CD4-positive, alpha-beta T cell treated with Interleukin-4 for 4 hours (primary cell): ENCODE results near the gene MTMR4.
"Not testable (repeated sequence)": the region's sequence is repeated elsewhere in the genome, so short reads cannot be mapped to it uniquely, and the experiment has no call there.

ENCODE experiments used
- DNase-seq: peaks from one replicate; pipeline ENCODE4 v3.0.0-alpha.2; 2020

The MTMR4 gene

DNA sequence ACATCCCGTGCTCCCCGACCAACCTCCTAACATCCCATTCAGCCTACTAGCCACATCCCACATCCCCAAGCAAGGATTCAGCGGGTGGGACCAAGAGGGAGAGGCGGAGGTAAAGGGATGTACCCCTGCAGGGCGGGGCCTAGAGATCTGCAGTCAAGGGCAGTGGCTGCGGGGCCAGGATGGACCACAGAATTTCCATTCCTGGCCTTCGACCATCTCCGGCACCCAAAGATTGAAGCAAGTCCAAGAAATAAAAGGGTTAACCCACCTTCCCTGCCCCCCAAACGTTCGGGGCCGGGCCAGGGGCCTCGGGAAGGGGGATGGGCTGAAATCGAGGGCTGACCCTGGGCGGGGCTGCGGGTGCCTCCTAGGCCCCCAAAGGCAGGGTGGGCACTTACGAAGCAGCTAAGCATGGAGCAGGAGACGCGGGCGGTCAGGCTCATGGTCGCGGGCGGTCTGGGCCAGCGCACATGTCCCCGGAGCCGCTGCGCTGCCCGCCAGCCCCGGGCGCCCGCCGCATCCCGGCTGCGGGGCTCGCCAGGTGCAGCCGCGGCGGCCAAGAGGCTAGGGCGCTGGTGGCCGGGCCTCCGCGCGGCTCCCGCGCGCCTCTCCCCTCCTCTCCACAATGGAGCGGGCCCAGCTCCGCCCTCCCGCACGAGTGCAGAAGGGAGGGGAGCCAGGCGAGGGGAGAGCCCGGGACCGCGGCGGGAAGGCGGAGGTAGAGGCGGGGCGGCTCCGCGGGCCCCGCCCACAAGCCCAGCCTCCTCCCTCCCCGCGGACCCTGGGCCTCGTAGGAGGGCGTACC, at the start of gene MTMR4:
MTMR4 (minus strand) TSS at position 674 of the 805 bp plus-strand sequence; CDS start at position 443, 231 bp downstream.
- DNase-seq, result peak; percentile 59

- no peak for DNase-seq
Observed at GRCh38 chr17:58560511-58560910, 46.1 kb upstream of the MTMR4 start.

DNA sequence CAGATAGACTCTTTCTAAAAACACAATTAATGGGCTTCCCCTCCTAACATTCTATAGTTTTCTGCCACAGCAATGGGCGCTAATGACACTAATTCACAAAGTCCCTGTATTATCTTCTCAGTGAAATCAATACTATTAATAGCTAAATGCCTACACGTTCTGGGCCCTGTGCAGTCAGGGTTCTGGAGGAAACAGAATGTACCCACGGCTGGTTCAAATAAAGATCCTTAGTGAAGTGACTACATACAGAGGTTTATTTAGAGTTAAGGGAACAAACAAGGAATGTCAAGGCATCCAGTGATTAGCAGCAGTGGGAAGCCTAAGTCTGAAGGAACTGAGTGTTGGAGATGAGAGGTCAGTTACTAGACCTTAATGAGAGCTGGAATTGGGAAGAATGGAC, 43.5 kb upstream of the MTMR4 start:
- DNase-seq, result no peak

- no peak for DNase-seq
Observed at GRCh38 chr17:58556833-58557250, 42.4 kb upstream of the MTMR4 start.

DNA sequence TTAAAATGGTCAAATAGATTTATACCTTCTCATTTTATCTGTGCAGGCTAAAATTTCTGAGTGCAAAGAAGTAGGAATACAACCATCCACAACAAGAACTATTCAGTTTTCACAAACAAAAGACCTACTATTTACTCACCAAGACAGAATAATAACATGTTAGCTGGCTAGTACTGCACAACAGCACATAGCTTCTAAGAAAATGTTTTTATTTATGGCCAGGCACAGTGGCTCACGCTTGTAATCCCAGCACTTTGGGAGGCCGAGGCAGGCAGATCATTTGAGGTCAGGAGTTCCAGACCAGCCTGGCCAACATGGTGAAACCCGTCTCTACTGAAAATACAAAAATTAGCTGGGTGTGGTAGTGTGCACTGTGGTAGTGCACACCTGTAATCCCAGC, 40.7 kb upstream of the MTMR4 start:
- DNase-seq, result not testable (repeated sequence)

- no peak for DNase-seq
Observed at GRCh38 chr17:58541249-58541648, 26.8 kb upstream of the MTMR4 start.

DNA sequence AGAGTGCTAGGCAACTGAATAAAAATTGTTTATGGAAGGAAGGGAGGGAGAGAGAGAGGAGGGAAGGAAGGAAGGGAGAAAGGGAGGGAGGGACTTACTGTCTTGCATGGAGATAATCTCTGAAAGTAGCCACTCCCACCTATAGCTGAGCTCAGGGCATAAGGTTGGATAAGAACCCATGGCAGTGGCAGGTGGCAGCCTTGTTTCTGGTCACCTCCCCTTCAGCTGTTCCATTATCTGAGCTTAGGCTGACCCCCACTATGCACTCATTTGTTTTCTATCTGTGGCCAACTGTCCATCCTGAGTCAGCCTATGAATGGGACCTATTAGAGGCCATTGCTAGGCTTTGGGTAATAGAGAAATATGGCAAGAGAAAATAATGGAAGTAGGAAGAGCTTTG, 25.3 kb upstream of the MTMR4 start:
- no peak for DNase-seq

GRCh38 chr17:58538811-58539409, 24.5 kb upstream of the MTMR4 start:
- no peak for DNase-seq

- no peak for DNase-seq
Observed at GRCh38 chr17:58537266-58537665, 22.8 kb upstream of the MTMR4 start.

DNA sequence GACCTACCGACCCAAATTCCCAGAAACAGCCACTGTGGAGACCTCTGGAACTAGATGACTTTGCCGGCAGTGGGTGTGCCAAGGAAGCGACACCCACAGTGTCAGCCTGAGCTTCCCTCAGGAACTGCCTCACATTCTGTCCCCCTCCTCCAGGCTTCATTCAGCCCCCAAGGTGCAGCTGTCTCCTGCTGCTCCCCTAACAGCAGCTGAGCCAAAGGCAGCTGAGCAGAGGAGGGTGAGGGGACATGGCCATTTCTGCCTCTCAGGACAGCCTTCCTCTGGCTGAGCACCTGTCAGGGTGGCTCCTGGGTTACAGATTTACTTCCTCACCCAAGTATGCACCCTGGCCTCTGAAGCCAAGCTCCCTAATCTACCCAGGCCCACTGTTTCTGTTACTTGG, 22.1 kb upstream of the MTMR4 start:
- DNase-seq, result no peak

- DNase-seq, result no peak
Observed at GRCh38 chr17:58535431-58535830, 21.0 kb upstream of the MTMR4 start.

DNA sequence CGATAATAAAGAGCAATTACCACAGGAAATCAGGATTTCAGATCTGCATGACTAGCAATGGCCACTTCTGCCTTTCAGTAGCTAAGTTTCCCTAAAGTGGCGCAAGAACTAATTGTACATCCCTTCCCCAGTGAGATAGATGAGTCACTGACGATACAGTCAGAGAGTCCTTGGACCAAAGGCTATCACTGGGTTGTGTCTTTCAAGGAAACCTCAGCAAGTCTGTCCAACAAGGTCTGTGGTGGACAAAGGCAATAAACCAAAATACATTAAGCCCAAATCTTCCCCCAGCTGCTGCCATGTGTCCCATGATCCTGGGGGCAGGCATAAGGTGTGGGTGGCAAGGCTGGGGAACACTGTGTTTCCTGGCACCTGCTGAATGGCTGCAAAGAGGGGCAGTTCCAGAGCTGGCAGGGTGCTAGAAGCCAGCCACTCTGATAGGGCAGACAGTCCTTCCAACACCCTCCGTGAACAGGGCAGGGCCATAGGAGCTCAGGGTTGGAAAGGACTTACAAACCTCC, 20.5 kb upstream of the MTMR4 start:
- DNase-seq, result peak; percentile 9

DNA sequence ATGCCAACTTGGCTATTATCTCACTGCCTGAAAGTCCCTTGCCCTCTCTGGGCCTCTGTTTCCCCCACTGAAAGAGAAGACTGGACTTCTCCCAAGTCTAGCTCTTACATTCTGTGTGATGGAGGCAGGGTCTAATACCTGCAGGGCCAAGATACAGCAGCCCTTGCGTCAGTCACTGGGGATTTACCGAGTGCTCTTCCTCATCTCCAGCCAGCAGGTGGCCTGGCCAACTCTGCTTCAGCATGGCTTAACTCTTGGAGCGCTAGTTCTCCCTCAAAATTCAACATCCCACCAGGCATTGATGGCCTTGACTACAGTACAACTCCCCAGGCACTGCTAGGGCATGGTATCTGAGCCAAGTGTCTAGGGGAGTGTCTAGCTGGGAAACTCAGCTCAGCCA, 19.9 kb upstream of the MTMR4 start:
- no peak for DNase-seq

- no peak for DNase-seq
Observed at GRCh38 chr17:58533616-58534188, 19.3 kb upstream of the MTMR4 start.

DNA sequence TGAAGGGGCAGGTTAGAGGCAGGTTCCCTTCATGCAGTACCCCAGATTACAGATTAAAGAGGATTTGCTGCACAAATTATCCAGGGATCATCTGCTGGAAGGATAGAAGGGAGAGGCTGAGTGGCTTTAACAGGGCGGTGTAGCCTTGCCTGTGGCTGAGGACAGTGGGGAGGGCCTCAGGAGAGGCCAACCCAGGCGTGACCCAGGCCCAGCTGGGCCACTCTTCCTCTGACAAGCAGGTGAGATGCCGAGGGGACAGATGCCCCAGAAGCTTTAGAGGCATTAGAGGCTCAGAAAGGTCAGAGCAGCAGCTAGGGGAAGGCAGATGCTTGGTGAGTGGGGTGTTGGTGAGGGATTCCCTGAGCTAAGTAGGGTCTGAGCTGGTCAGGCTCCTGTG, 18.1 kb upstream of the MTMR4 start:
- DNase-seq, result no peak

DNA sequence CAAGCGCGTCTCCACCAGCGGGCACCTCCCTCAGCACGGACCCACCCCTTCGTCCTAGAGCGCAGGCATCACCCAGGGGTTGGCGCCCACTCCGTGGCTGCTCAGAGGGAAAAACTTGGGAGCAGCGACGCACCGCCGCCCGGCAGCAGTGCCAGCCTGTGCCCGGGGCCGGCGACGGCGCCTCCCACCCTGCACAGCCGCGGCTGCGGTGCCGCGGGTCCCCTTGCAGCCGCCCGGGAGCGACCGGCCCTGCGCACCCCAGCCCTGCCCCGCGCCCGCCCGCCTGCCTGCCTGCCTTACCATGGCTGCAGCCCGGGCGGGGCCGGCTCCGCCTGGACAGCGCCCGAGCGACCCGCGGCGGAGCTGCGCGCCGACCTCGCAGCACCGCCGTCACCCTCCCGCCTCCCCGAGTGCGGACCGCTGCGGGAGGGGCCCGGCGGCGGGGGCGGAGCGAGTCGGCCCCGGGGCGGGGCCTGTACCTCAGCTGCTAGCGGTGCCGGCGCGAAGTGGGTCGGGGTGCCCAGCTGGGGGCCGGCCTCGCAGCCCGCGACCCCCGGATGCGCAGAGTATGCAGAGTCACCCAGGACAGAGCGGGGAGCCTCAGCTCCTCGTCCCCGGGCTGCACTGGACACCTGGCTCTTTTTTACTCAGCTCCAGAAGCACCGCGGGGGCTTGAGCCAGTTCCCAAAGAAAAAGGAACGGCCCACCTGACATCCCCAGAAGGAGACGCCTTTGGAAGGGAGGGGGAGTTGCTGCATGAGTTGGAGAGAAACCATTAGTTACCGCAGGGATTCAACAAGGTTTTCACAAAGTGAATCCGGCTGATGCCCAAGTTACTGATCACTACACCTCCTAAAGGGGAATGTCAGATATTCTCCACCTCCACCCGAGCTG, 17.5 kb upstream of the MTMR4 start:
- peak; percentile 36 for DNase-seq

- DNase-seq, result no peak
Observed at GRCh38 chr17:58531122-58531521, 16.7 kb upstream of the MTMR4 start.

- DNase-seq, result no peak
Observed at GRCh38 chr17:58530655-58531054, 16.2 kb upstream of the MTMR4 start.

- no peak for DNase-seq
Observed at GRCh38 chr17:58529275-58529674, 14.8 kb upstream of the MTMR4 start.

GRCh38 chr17:58528443-58528842, 14.0 kb upstream of the MTMR4 start:
- DNase-seq, result no peak

DNA sequence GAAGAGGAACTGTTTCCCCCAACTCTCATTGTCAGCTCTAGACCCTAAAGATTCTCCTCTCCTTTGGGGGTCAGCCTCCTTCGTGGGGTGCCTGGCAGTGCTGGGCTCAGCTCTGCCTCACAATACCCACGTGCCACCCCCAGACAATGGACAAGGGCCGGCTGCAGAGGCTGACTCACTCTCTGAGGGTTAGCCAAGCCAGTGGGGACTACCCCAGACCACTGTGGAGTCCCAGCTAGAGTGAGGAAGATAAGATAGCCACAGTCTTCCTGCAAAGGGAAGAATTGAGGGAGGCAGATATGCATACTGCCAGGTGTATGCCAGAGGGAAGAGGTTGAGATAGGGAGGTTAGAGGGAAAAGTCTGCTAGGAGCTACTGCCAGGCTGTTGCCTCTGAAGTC, 13.5 kb upstream of the MTMR4 start:
- DNase-seq, result no peak

DNA sequence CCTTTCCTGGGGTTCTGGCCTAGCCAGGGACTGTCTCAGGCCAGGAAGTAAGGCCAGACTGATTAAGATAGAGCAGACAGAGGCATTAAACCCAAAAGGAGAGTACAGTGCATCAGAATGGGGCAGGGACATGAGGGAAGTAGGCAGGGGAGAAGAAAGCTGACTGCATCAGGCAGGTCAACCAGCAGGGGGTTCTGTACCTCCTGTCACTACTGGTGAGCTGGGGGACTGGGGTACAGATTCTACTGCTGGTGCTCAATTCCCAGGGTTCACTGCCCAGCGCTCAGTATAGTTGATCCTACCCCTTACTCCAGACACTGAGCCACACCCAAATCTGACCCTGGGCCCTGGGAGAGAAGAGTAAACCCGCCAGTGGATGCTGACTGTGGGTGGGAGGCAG, 12.9 kb upstream of the MTMR4 start:
- DNase-seq, result no peak

DNA sequence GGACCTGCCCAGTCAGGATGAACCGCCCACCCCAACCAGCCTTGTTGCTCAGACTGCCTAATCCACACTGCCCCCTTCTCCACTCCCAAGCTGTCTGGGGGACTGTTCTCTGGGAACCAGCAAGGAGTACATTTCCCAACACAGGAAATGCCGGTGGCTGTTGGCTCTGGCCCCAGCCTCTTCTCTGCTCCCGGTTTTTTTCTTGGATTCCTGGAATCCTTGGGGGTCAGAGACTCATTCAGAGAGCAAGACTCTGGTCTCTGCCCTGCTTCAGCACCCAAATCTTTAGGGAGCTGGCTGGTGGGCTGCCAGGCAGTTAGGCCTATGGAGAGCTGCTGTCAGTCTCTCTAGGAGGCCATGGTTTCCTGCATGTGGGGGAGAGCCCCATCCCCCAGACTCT, 10.8 kb upstream of the MTMR4 start:
- no peak for DNase-seq
